Neural crest cell (in vitro differentiated cells): ENCODE measurements around the gene PLK3. TPM values are rescaled to one million over a fixed set of nuclear protein-coding genes. Genes with fewer than 3 reads are reported as not detected.
A peak's percentile ranks its signal among the peaks of the same experiment; 100 is the strongest.

ENCODE experiments used
- DNase-seq: peaks from one replicate; pipeline ENCODE4 v3.0.0; 2021; ENCODE audit warnings: low read depth, mixed read lengths, low spot score
- H3K27ac Mint-ChIP-seq: one replicate; pipeline ENCODE4 v1.8.0; 2021; ENCODE audit warnings: mild to moderate bottlenecking, mixed read lengths; ENCODE audit not compliant: unreplicated experiment
- H3K27me3 Mint-ChIP-seq: 2 replicates; pipeline ENCODE4 v1.8.0; 2021; ENCODE audit warnings: low read depth, mild to moderate bottlenecking, mixed read lengths
- H3K36me3 Mint-ChIP-seq: 2 replicates; pipeline ENCODE4 v1.8.0; 2021; ENCODE audit warnings: low read depth, mild to moderate bottlenecking, mixed read lengths
- H3K4me1 Mint-ChIP-seq: 2 replicates; pipeline ENCODE4 v1.8.0; 2021; ENCODE audit warnings: mixed read lengths
- H3K4me3 Mint-ChIP-seq: one replicate; pipeline ENCODE4 v1.8.0; 2021; ENCODE audit warnings: mild to moderate bottlenecking, mixed read lengths
- H3K9me3 Mint-ChIP-seq: 2 replicates; pipeline ENCODE4 v1.8.0; 2021; ENCODE audit warnings: mixed read lengths
- total RNA-seq: library from RNA; stranded (reverse); gene quantifications from 2 replicates; pipeline ENCODE4 v1.2.1, GENCODE V29; 2021
- TF ChIP-seq, protein P1 (sequence below): fragments of 200-600 bp; sonication (generic); conservative IDR thresholded peaks from 2 replicates; pipeline ENCODE4 v1.5.0; 2021; ENCODE audit warnings: antibody characterized with exemption, mild to moderate bottlenecking

PLK3 gene
- total RNA-seq, 1 donor from 2014 or later = 15.3 TPM

- peak overlapping the region; percentile 76 for H3K4me3 Mint-ChIP-seq
These were observed 42.3 kb downstream of the PLK3 start for GRCh38 chr1:44842486-44842861.

GRCh38 chr1:44842862-44843655 lies 42.9 kb downstream of the PLK3 start, which contains the start of gene PTCH2:
Gene PTCH2 (minus strand): TSS chr1:44843253. CDS start chr1:44842932, 321 bp downstream.
- TF ChIP-seq, protein P1, sequence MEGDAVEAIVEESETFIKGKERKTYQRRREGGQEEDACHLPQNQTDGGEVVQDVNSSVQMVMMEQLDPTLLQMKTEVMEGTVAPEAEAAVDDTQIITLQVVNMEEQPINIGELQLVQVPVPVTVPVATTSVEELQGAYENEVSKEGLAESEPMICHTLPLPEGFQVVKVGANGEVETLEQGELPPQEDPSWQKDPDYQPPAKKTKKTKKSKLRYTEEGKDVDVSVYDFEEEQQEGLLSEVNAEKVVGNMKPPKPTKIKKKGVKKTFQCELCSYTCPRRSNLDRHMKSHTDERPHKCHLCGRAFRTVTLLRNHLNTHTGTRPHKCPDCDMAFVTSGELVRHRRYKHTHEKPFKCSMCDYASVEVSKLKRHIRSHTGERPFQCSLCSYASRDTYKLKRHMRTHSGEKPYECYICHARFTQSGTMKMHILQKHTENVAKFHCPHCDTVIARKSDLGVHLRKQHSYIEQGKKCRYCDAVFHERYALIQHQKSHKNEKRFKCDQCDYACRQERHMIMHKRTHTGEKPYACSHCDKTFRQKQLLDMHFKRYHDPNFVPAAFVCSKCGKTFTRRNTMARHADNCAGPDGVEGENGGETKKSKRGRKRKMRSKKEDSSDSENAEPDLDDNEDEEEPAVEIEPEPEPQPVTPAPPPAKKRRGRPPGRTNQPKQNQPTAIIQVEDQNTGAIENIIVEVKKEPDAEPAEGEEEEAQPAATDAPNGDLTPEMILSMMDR = no peak
- Mint-ChIP-seq H3K4me3 (peak within 1 kb of the TSS; percentile 79), H3K36me3 (no peaks in the 10 kb centered on the region), H3K27ac (no peak within 1 kb of the TSS), H3K4me1 (peaks cover 12% of the 10 kb centered on the region), H3K9me3 (no peaks in the 10 kb centered on the region), H3K27me3 (peaks cover 28% of the 10 kb centered on the region)
- peak; percentile 89 for DNase-seq

More at GRCh38 chr1:44842486-44842861, 42.3 kb downstream of the PLK3 start:
- Mint-ChIP-seq H3K27ac (no peak overlapping the region), H3K27me3 (peaks cover 28% of the 10 kb centered on the region), H3K4me1 (peaks cover 10% of the 10 kb centered on the region), H3K36me3 (no peaks in the 10 kb centered on the region), H3K9me3 (no peaks in the 10 kb centered on the region)
- TF ChIP-seq, protein P1 = no peak
- no peak for DNase-seq

GRCh38 chr1:44846985-44847384 lies 46.8 kb downstream of the PLK3 start:
- H3K27me3 Mint-ChIP-seq = peaks cover 12% of the 10 kb centered on the region
- H3K9me3 Mint-ChIP-seq = no peaks in the 10 kb centered on the region
- TF ChIP-seq, protein P1 = no peak
- H3K36me3 Mint-ChIP-seq = peaks cover 8% of the 10 kb centered on the region
- DNase-seq = no peak
- H3K4me1 Mint-ChIP-seq = peaks cover 29% of the 10 kb centered on the region
- H3K27ac Mint-ChIP-seq = no peak overlapping the region
- no peak overlapping the region for H3K4me3 Mint-ChIP-seq

DNA sequence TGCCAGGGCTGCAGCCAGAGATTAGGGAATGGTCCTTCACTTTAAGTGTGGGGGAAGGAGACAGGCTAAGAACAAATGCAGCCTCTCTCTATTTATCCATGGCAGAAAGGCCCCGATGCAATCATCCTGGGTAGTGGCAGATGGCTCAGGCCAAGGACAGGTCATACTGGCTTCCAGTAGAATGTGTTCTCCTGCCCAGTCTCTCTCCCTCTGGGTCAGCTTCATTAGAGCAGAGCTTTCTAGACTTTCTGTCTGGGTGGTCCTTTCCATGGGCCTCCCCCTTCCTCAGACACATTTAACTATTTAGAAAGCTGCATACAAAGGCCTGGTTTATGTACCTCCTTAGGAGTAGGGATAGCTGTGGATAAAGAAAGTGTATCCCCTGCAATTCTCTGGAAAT lies 47.7 kb downstream of the PLK3 start:
- peaks cover 25% of the 10 kb centered on the region for H3K4me1 Mint-ChIP-seq
- H3K9me3 Mint-ChIP-seq = no peaks in the 10 kb centered on the region
- TF ChIP-seq, protein P1 = no peak

GRCh38 chr1:44848456-44849181 lies 48.4 kb downstream of the PLK3 start:
- peaks cover 4% of the 10 kb centered on the region for H3K27me3 Mint-ChIP-seq
- no peak overlapping the region for H3K27ac Mint-ChIP-seq
- peaks cover 25% of the 10 kb centered on the region for H3K4me1 Mint-ChIP-seq
- H3K36me3 Mint-ChIP-seq = peaks cover 11% of the 10 kb centered on the region
- DNase-seq = no peak
- H3K4me3 Mint-ChIP-seq = no peak overlapping the region
- H3K9me3 Mint-ChIP-seq = no peaks in the 10 kb centered on the region
- TF ChIP-seq, protein P1 = no peak

More for the DNA sequence above, 47.7 kb downstream of the PLK3 start:
- no peak overlapping the region for H3K27ac Mint-ChIP-seq
- H3K27me3 Mint-ChIP-seq = peaks cover 4% of the 10 kb centered on the region
- peaks cover 8% of the 10 kb centered on the region for H3K36me3 Mint-ChIP-seq
- DNase-seq = no peak
- peak overlapping the region; percentile 36 for H3K4me3 Mint-ChIP-seq
